ENCODE data around the gene RPS18.

Gene RPS18

DNA sequence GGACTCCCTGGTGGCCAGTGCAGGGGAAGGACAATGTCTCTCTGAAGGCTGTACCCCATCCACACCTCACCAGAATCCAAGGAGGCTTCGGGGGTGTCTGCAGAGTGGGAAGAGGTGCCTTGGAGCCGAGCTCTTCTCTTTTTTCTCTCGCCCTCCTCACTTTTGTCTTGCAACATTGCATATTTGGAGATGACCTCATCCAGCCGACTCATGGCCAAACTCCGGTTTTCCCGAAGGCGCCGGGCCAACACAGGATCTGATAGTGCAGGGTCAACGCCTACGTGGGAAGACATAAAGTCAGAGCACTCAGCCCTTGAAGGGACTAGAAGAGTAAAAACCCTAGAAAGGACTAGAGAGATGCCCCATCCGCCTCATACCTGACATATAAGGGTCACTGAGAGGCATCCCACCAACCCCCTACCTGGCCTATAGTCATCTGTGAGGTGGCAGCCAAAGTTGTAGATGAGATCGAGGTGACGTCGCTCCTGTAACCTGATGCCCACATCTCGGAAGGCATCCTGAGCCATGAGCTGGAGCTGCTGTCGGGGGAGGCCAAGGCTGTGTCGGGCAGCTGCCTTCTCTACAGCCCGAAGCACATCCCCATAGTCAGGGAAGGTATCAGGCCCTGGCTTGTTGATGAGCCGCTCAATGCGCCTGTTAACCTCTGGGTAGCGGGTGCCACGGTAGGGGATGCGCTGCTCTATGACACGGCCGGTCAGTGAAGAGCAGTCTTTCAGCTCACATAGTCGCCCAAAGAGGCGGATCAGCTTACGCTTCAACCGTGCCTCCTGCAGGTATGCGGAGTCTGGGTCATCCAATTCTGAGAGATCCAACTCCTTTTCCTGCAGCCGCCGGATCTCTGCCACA, 48.7 kb downstream of the RPS18 start:
- DNase-seq (ENCODE audit: low read depth in 2 of 2) = peak; percentile 94 to 95
- H3K4me3 ChIP-seq (replicated peaks in 1 of 2; ENCODE audit: low read depth in 2 of 2, low read length in 2 of 2) = peak overlapping the region; percentile 11 to 84
- TF ChIP-seq CTCF (IDR thresholded peaks at IDR 0.05; ENCODE audit: low read depth, low read length) = no peak

DNA sequence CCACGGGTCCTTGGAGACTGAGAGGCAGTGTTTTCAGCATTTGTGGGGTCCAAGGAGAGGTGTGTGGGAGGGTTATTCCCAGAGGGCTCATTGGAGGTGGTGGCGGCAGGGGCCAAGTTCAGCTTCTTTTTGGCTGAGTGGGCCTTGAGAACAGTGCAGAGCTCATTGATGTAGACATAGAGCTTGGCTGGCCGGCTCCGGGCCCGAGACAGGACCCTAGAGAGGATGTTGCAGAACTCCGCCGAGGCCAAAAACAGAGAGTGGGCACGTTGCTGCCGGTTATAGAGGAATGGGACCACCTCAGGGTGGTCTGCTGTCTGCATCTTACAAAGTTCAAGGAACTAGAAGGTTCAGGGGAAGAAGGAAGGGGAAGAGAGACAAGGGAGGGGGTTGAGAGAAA, 49.4 kb downstream of the RPS18 start:
- peak overlapping the region in 1 of 2 donors; percentile 84 for H3K4me3 ChIP-seq (replicated peaks in 1 of 2; ENCODE audit: low read depth in 2 of 2, low read length in 2 of 2)
- TF ChIP-seq CTCF (IDR thresholded peaks at IDR 0.05; ENCODE audit: low read depth, low read length) = no peak
- no peak for DNase-seq (ENCODE audit: low read depth in 2 of 2)

- no peak for DNase-seq (ENCODE audit: low read depth in 2 of 2)
- peak overlapping the region; percentile 75 to 84 for H3K4me3 ChIP-seq (replicated peaks in 1 of 2; ENCODE audit: low read depth in 2 of 2, low read length in 2 of 2)
- TF ChIP-seq CTCF (IDR thresholded peaks at IDR 0.05; ENCODE audit: low read depth, low read length) = no peak
Measured at GRCh38 chr6:33323623-33323948, 51.7 kb downstream of the RPS18 start.

- TF ChIP-seq CTCF (IDR thresholded peaks at IDR 0.05; ENCODE audit: low read depth, low read length) = no peak
- DNase-seq (ENCODE audit: low read depth in 2 of 2) = no peak
- H3K4me3 ChIP-seq (replicated peaks in 1 of 2; ENCODE audit: low read depth in 2 of 2, low read length in 2 of 2) = no peak overlapping the region
Measured at GRCh38 chr6:33324125-33324524, 52.2 kb downstream of the RPS18 start.

All from cardiac fibroblast (primary cell).